ENCODE data around the gene RASA4. TPM values are rescaled to one million over a fixed set of nuclear protein-coding genes. Genes with fewer than 3 reads are reported as not detected.
"Not testable (repeated sequence)": the region's sequence is repeated elsewhere in the genome, so short reads cannot be mapped to it uniquely, and the experiment has no call there.

Gene RASA4
- polyA plus RNA-seq, 1 donor from 2014 or later = 20.1 TPM

- H3K9me3 Mint-ChIP-seq, H3K27me3 Mint-ChIP-seq, H3K27ac Mint-ChIP-seq, H3K4me3 Mint-ChIP-seq, H3K36me3 Mint-ChIP-seq, H3K4me1 Mint-ChIP-seq: not testable (repeated sequence)
Observed at GRCh38 chr7:102613575-102614345, 2.8 kb downstream of the RASA4 start.

- peak overlapping the region in 1 of 4 donors; percentile 25 for H3K4me3 Mint-ChIP-seq
- not testable (repeated sequence) for H3K27ac Mint-ChIP-seq, H3K9me3 Mint-ChIP-seq, H3K36me3 Mint-ChIP-seq, H3K4me1 Mint-ChIP-seq, H3K27me3 Mint-ChIP-seq
Observed at GRCh38 chr7:102611675-102612325, 4.8 kb downstream of the RASA4 start.

- H3K9me3 Mint-ChIP-seq, H3K4me1 Mint-ChIP-seq, H3K27me3 Mint-ChIP-seq, H3K4me3 Mint-ChIP-seq, H3K36me3 Mint-ChIP-seq, H3K27ac Mint-ChIP-seq: not testable (repeated sequence)
Observed at GRCh38 chr7:102611013-102611674, 5.4 kb downstream of the RASA4 start.

GRCh38 chr7:102610441-102610840 is 6.1 kb downstream of the RASA4 start:
- not testable (repeated sequence) for H3K27me3 Mint-ChIP-seq, H3K4me1 Mint-ChIP-seq, H3K27ac Mint-ChIP-seq, H3K9me3 Mint-ChIP-seq, H3K36me3 Mint-ChIP-seq
- peak overlapping the region in 2 of 4 donors; percentile 17 to 83 for H3K4me3 Mint-ChIP-seq

GRCh38 chr7:102609734-102610133 is 6.8 kb downstream of the RASA4 start:
- H3K27me3 Mint-ChIP-seq, H3K27ac Mint-ChIP-seq, H3K4me3 Mint-ChIP-seq, H3K4me1 Mint-ChIP-seq, H3K36me3 Mint-ChIP-seq, H3K9me3 Mint-ChIP-seq: not testable (repeated sequence)

GRCh38 chr7:102606848-102607247 is 9.7 kb downstream of the RASA4 start:
- H3K27ac Mint-ChIP-seq = not testable (repeated sequence)

GRCh38 chr7:102604431-102605145 is 12.0 kb downstream of the RASA4 start:
- H3K36me3 Mint-ChIP-seq, H3K4me3 Mint-ChIP-seq, H3K4me1 Mint-ChIP-seq, H3K27me3 Mint-ChIP-seq, H3K9me3 Mint-ChIP-seq, H3K27ac Mint-ChIP-seq: not testable (repeated sequence)

More at GRCh38 chr7:102606848-102607247, 9.7 kb downstream of the RASA4 start:
- not testable (repeated sequence) for H3K36me3 Mint-ChIP-seq, H3K9me3 Mint-ChIP-seq, H3K4me1 Mint-ChIP-seq, H3K4me3 Mint-ChIP-seq, H3K27me3 Mint-ChIP-seq

GRCh38 chr7:102602317-102602716 is 14.2 kb downstream of the RASA4 start:
- not testable (repeated sequence) for H3K4me3 Mint-ChIP-seq, H3K36me3 Mint-ChIP-seq

GRCh38 chr7:102599699-102600098 is 16.9 kb downstream of the RASA4 start:
- not testable (repeated sequence) for H3K9me3 Mint-ChIP-seq, H3K36me3 Mint-ChIP-seq, H3K4me1 Mint-ChIP-seq, H3K4me3 Mint-ChIP-seq, H3K27ac Mint-ChIP-seq, H3K27me3 Mint-ChIP-seq

More at GRCh38 chr7:102602317-102602716, 14.2 kb downstream of the RASA4 start:
- not testable (repeated sequence) for H3K27me3 Mint-ChIP-seq, H3K9me3 Mint-ChIP-seq, H3K4me1 Mint-ChIP-seq, H3K27ac Mint-ChIP-seq

GRCh38 chr7:102596036-102596435 is 20.5 kb downstream of the RASA4 start:
- H3K4me3 Mint-ChIP-seq, H3K36me3 Mint-ChIP-seq, H3K27me3 Mint-ChIP-seq, H3K27ac Mint-ChIP-seq, H3K9me3 Mint-ChIP-seq, H3K4me1 Mint-ChIP-seq: not testable (repeated sequence)

- H3K4me1 Mint-ChIP-seq, H3K27ac Mint-ChIP-seq, H3K9me3 Mint-ChIP-seq, H3K36me3 Mint-ChIP-seq, H3K27me3 Mint-ChIP-seq, H3K4me3 Mint-ChIP-seq: not testable (repeated sequence)
Observed at GRCh38 chr7:102593637-102594334, 22.8 kb downstream of the RASA4 start.

- H3K9me3 Mint-ChIP-seq, H3K36me3 Mint-ChIP-seq, H3K27me3 Mint-ChIP-seq, H3K4me3 Mint-ChIP-seq, H3K4me1 Mint-ChIP-seq, H3K27ac Mint-ChIP-seq: not testable (repeated sequence)
Observed at GRCh38 chr7:102592477-102593019, 24.0 kb downstream of the RASA4 start.

GRCh38 chr7:102589857-102590256 is 26.7 kb downstream of the RASA4 start:
- not testable (repeated sequence) for H3K36me3 Mint-ChIP-seq, H3K4me1 Mint-ChIP-seq, H3K27ac Mint-ChIP-seq, H3K4me3 Mint-ChIP-seq, H3K27me3 Mint-ChIP-seq, H3K9me3 Mint-ChIP-seq

GRCh38 chr7:102583495-102583894 is 33.1 kb downstream of the RASA4 start:
- not testable (repeated sequence) for H3K9me3 Mint-ChIP-seq, H3K27me3 Mint-ChIP-seq, H3K4me1 Mint-ChIP-seq, H3K36me3 Mint-ChIP-seq, H3K27ac Mint-ChIP-seq, H3K4me3 Mint-ChIP-seq

- not testable (repeated sequence) for H3K4me3 Mint-ChIP-seq, H3K9me3 Mint-ChIP-seq, H3K36me3 Mint-ChIP-seq, H3K27ac Mint-ChIP-seq, H3K4me1 Mint-ChIP-seq, H3K27me3 Mint-ChIP-seq
Observed at GRCh38 chr7:102581722-102582121, 34.8 kb downstream of the RASA4 start.

Data from IgD-negative memory B cell (primary cell).